Right renal cortex interstitium (tissue), 3 donors: ENCODE measurements around the gene CPEB3. TPM values are rescaled to one million over a fixed set of nuclear protein-coding genes. Genes with fewer than 3 reads are reported as not detected.
"Not testable (repeated sequence)": the region's sequence is repeated elsewhere in the genome, so short reads cannot be mapped to it uniquely, and the experiment has no call there.

Source experiments
- DNase-seq, 3 donors: peaks; one replicate each; pipeline ENCODE4 v3.0.0-alpha.2; 2013; ENCODE audit warnings: low read depth in 3 of 3, low spot score in 2 of 3
- polyA plus RNA-seq, 3 donors: library from polyadenylated mRNA; unstranded; fragments of 120-200 nt; gene quantifications; one replicate each; pipeline ENCODE4 v1.2.1, GENCODE V29; 2013; ENCODE audit not compliant: insufficient read length in 3 of 3

The CPEB3 gene
- polyA plus RNA-seq, 3 donors, result 3.0 to 3.3 (median 3.0) TPM

DNA sequence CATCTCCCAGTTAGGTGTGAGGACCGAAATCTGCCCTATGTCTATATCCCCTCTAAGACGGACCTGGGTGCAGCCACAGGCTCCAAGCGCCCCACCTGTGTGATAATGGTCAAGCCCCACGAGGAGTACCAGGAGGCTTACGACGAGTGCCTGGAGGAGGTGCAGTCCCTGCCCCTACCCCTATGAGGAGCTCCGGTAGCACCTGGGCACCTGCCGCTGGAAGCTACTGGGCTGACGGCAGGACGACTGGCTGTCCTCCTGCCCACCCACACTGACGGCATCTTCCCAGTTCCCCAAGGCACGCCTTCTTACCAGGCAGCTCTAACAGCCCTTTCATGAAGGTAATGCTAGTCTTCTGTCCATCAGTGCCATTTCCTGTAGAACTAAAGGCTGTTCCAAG lies 74.3 kb downstream of the CPEB3 start:
- not testable (repeated sequence) for DNase-seq

DNA sequence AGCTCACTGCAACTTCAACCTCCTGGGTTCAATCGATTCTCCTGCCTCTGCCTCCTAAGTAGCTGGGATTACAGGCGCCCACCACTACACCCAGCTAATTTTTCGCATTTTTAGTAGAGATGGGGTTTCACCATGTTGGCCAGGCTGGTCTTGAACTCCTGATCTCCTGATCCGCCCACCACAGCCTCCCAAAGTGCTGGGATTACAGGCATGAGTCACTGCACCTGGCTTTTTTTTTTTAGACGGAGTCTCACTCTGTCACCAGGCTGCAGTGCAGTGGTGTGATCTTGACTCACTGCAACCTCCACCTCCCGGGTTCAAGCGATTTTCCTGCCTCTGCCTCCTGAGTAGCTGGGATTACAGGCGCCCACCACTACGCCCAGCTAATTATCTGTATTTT lies 75.7 kb downstream of the CPEB3 start:
- not testable (repeated sequence) for DNase-seq

DNA sequence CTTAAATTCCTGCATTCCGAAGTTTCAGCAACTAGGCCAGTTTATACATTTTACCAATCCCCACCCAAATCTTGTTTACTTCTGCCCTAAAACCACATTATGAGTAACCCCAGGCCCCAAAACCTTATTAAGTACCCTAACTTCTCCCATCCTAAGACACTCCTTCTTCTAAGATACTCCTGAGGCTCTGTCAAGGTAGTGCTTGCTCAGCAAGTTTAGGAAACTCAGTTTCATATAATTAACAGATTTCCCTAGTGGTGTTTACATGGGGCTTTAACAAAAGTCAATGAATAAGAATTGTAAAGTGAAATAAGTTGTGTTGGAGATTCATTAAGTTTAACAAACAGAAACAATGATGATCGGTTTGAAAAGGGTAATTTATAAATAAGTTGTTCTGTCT lies 77.8 kb downstream of the CPEB3 start:
- no peak for DNase-seq

DNA sequence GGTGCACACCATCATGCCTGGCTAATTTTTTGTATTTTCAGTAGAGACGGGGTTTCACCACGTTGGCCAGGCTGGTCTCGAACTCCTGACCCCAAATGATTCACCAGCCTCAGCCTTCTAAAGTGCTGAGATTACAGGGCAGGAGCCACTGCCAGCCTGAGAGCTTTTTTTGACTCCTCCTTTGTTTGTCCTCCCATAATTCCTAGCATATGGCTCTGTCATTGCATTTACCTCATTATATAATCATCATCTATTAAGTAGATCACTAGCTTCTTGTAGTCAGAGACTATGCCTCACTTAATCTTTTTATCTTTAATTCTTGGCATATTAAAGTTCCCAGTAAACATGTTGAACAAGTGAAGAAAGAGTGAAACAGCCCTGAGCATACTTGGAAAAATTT lies 82.1 kb downstream of the CPEB3 start:
- DNase-seq, result no peak

DNA sequence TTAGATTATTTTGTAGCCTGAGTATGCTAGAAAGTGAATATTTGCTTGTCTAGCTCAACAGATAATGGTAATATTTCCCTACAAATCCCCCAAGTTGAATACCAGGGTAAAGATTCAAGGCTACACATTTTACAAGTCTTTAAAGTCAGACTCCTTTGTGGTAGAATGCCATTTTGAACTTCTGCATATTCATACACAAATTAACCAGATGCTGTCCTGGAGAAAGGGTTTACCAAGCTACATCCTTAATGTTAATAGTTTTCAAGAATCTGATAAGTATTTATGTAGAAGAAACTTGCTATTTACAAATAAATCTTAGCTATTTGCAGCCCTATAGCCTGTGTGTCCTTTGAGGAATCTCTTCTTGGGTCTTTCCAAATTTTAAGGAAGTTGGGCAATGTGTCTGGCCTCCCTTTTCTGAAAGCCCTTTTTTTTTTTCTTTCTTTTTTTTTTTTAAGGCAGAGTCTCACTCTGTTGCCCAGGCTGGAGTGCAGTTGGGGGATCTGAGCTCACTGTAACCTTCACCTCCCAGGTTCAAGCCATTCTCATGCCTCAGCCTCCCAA lies 82.6 kb downstream of the CPEB3 start:
- DNase-seq, result no peak

DNA sequence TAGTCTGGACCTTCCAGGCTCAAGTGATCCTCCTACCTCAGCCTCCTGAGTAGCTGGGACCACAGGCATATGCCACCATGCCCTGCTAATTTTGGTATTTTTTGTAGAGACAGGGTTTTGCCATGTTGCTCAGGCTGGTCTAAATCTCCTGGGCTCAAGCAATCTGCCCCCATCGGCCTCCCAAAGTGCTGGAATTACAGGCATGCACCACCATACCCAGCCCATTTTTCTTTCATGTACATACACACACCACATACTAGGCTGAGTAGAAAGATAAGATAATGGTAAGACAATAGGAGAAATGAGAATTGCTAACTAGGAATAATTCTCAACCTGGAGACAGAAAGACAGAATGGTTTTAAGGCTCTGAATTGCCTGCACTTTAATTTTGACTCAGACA lies 83.8 kb downstream of the CPEB3 start:
- no peak for DNase-seq

DNA sequence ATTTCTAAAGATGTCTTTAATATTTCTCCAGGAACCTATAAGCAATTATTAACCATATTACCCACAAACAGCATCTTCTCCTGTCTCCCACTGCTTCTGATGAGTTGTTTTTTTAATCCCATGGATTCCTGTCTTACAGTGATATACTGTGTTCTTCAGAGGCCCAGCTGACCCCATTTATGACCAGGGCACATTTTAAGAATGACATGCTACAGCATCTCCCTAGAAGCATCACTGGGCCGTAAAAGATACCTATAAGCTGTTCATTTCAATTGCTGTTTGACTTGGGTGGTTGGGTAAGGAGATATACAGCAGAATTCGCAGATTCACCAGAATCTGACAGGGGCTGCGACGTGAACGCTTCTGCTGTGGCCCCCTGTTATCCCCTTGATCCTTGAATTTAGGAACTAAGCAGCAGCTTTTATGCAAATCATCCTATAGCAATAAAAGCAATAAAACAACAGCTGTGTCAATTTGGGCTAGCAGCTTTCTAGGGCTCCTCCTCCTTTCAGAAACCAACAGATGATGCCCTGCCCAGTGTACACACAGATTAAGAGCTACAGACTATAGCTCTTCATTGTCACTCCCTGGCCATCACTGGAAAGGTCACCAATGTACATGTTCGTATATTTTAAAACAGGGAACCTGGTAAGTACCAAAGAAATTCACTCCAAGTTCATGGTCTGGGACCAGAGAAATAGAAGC lies 86.8 kb downstream of the CPEB3 start:
- no peak for DNase-seq

DNA sequence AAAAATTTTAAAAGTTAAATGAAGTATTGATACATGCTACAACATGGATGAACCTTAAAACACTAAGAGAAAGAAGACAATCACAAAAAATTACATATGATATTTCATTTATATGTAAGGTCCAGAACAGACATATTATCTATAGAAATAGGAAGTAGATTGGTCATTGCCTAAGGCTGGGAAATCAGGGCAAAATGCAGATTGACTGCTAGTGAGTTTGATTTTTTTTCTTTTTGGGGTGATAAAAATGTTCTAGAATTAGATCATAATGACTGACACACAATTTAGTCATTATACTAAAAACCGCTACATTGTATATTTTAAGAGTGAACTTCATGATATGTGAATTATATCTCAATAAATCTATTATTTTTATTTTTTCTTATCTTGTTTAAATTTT lies 88.3 kb downstream of the CPEB3 start:
- no peak for DNase-seq

DNA sequence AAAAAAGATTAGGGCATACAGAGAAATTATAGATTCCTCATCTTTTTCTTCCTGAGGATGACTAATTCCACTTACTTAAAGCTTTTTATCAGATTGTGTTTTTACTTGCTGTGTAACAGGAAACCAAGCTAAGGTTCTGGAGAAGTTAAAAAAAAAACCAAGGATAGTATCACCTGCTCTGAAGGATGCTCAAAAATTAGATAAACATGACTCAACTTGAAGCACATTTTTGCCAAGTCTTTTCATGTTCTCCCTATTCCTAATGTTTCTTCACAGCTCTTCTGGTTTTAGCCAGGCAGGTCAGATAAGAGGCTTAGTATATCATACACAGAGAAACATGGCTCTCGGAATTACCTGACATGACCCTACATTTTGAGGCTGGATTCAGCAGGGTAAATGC lies 90.3 kb downstream of the CPEB3 start:
- DNase-seq, result no peak

DNA sequence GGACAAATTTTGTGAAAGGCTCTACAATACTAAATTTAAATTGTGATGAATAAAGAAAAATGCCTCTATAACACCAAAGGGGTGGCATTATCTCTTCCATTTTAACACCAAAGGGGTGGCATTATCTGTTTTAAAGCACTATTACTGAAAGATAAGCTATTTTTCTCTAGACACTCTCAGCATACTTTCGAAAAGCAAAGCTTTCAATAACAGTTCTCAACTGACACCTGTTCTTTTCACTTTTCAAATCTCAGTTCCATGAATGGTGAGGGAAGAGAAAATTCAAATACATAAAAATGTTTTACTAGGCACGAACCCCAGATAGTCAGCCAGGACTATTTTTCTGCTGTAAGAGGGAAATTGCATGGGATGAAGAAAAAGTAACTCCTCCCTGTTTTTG lies 103.8 kb downstream of the CPEB3 start:
- no peak for DNase-seq

DNA sequence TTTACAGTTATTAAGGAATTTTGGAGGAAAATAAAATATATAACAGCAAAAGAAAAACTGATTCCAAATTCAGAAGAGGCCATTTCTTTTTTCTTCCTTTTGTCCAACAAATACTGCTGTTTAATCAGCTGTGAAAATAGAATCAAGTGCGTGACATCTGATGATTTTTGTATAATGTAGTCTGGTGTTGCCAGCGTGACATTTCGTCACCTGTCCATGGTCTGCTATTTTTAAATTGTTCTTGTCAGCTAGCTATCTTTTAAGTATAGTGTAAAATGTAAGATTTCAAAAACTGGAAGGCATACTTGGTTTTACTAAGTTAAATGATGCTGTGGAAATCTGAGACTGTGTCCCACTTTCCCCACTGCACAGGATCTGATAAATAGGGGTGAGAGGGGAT lies 105.9 kb downstream of the CPEB3 start:
- no peak for DNase-seq

DNA sequence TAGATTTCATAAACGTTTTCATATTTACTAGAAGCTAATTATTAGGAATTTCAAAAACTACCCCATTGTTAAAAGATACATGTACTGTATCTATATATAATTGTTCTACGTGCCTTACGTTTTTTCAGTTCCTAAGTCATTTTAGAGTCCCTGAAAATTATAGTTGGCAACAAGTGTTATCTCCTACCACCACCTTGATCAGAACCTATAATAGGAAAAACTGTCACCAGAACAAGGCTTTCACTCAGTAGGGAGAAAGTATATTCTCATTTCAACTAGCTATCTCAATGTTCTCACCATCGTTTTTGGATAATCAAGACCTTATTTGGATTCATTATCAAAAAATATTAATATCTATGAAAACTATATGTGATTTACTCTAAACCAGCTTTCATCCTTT lies 107.7 kb downstream of the CPEB3 start:
- DNase-seq, result no peak

DNA sequence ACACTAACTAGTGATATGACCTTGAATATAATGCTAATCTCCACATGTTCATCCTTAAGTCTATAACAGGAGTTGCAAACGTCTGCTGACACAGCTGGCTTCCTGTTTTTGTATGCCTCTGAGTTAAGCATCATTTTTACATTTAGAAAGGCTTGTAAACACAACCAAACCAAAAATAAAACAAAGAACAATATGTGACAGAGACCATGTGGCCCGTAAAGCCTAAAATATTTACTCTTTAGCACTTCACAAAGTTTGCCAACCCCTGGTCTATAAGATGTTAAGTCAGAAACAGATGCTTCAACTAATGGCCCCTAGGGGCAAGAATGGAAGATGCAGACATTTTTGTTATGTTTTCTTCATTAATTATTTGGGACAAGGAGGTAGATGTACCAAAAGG lies 109.3 kb downstream of the CPEB3 start:
- DNase-seq, result no peak

DNA sequence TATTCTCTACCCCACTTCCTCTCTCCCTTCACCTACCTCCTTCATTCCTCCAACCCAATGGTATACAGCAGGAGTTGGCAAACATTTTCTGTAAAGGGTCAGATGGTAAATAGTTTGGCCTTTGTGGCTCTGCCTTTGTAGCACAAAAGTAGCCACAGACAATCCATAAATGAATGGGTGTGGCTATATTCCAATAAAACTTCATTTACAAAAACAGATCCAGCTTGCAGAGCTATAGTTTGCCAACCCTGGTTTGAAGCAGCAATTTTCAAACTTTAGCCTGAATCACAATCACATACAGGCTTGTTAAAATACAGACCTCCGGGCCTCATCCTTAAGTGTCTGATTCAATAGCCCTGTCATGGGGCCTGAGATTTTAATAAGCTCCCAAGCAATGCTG lies 110.5 kb downstream of the CPEB3 start:
- no peak for DNase-seq

DNA sequence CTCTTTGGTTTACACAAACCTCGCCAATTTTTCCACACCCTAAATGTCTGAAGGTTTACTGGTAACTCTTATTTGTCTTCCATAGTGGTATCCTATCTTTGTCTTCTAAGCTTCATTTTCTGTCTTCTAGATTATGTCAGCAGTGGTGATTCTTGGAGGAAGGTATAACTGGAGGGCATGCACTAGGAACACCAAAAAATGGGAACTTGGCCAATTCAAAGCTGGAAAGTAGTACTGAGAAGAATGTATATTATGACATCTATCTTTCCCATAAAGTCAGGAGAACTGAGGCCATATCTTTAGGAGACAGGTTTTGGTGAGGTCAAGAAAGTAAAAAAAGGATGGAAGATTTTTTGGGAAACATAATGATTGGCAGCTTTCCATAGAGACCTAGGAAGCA lies 113.3 kb downstream of the CPEB3 start:
- DNase-seq, result no peak

DNA sequence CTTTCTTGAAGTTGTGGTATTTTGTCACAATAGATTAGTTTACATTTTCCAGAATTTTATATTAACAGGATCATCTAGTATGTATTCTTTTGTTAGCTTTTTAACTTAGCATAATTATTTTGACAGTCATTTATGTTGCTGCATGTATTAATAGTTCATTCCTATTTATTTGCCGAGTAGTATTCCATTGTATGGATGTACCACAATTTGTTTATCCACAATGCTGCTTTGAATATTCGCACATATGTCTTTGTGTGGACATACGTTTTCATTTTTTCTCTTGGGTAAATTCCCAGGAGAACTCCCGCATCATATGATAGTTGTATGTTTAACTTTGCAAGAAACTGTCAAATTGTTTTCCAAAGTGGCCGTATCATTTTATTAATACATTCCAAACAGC lies 115.7 kb downstream of the CPEB3 start:
- DNase-seq, result no peak

DNA sequence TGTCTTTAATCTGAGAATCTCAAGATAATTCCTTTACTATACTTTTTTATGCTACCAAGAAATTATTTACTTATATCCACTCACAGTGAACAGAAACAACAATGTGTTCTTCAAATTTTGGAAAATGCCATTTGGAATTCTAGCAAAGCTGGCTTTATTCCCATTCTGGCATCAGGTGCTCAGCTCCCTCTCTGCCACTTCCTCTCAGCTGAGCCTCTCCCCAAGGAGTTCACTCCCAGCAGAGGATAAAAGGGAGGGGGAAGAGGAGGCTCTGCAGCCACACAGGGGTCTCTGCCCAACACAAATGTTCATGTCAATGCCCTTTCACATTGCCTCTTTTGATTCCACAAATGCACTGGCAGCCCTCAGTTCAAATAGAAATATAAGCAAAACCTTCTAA lies 116.9 kb downstream of the CPEB3 start:
- no peak for DNase-seq

DNA sequence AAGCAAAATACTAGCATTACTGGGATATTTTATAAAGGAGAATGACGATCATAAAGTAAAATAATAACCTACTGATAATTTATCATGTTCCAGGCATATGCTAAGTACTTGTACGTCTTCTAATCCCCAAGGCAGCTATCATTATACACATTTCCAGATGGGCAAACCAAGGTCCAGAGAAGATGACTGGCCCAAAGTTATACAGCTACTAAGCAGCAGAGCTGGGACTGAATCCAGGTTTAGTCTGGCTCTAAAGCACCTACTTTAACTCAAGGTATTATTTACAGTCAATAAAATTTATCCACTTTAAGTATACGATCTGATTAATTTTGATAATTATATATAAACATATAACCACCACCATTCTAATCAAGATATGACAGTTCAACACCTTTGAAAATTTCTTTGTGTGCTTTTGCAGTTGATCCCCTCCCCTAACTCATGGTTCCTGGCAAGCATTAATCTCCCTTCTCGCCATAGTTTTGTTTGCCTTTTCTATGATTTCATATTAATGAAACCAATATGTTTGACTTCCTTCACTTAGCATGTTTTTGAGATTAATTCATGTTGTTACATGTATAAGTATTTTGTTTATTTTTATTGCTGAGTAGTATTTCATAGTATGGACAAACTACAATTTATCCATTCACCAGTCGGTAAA lies 126.7 kb downstream of the CPEB3 start:
- DNase-seq, result no peak

DNA sequence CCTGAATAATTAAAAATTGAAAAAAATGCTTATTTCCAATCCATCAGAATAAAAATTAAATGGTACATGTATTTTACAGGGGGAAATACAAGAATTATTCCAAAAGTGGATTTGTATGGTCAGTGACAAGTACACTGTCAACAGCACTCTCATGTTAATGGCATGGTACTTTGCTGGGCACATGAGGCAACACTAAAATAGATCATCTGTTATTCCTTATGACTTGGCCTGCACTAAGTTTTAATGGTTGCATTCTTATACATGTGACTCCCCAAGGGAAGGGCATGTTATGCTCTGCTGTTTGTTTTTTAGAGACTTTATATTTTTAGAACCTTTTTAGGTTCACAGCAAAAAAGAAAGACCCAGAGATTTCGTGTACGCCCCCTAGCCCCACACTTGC lies 128.3 kb downstream of the CPEB3 start:
- DNase-seq, result no peak

DNA sequence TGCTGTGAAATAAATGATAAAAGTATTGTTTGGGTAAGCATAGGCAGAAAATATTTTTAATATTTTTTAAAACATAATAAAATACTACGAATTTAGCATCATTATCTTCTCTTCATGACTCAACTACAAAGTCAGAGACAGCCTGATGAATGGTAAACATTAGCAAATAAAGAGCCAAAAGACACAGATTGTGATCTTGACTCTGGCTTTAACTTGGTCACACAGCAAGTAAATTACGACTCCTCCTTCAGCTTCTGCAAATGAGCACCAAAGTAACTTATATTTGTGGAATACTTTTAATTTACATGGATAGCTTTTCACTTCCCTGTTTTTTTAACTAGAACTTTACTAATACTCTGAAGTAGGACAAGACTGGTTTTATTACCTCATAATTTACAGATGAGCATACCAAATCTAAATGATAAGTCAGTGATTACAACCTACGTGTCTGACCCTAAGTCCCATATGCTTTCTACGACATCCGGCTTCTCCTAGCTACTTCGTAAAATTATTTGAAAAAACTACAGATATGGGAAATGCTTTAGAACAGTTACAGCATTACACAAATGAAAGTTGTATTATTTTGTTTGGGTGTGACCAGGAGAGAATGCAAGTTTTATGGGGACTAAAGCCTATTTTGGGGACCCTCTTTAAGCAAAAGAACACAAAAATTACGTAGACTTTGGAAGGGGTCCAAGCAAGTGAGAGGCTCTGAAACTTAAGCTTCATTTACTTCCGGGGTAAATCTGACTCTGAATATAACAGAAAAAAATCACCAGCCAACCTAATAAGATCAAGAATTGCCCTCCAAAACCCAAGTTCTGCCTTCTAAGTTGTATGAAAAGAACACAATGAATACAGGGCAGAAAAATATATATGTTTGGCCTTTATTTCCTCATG lies 133.8 kb downstream of the CPEB3 start:
- no peak for DNase-seq

DNA sequence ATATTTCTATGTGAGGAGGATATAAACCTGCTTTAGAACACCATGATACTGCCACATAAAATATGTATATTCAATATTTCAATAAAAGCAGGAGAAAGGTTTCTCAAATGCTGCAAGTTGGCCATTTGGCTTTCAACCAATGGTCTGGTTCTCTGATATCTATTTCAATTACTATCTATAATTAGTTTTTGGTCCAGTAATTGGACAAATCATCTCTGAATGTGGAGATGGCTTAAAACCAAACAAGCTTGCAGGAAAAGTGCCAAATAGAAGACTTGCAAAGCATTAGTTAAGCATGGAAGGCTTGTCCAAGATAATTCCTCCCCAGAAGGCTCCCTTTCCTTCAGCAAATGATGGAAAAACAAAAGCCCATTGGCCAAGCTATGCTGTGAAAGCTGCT lies 140.1 kb downstream of the CPEB3 start:
- DNase-seq, result no peak
